GM19452 (cell line): ENCODE data around the gene RBBP4.

Experiments used
- ATAC-seq: cut with Tn5 transposase; IDR thresholded peaks from one replicate; pipeline ENCODE4 v1.9.1; 2021; ENCODE audit not compliant: unreplicated experiment

RBBP4 gene

DNA sequence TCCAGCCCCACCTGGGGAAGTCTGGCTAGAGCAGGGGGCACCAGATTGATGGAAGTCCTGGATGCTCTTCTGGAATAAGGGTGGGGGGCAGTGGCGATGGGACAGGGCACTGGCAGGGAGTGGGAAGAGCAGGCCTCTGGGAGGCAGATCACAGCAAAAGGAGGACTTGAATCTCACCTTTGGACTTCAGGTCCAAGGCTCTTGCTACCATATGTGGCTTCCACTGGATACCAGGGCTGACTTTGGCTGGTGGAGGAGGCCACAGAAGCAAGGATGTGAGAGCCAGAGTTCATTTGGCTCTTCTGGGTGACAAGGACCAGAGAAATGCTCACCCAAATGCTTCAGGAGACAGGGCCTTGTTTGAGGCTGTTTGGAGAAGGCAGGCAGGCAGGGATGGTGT lies 67.5 kb downstream of the RBBP4 start:
- no peak for ATAC-seq

DNA sequence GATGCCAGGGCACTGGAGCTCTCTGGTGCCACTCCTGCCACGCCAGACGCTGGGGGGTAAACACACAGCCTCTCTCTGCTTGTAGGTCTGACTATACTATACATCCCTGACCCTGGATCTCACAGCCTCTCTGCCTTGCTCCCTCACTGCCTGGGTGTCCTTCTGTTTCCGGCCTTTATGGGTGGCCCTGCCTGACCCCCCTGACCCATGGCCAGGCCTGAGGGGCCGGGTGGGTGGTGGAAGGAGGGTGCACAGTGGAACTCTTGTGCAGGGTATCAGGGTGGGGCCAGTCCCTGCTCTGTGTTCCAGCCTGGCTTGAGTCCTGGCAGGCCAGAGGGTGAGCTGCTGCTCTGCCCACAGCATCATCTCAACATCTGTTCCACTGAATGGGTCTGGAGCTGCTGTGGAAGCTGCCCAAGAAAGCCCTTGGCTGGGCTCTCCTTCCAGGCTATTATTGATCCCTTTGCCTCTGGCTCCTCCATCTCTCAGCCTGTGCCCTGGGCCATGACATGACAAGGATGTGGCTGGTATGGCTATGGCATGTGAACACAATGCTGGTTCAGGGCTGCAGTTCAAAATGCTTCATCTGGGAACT lies 68.8 kb downstream of the RBBP4 start:
- ATAC-seq: no peak

DNA sequence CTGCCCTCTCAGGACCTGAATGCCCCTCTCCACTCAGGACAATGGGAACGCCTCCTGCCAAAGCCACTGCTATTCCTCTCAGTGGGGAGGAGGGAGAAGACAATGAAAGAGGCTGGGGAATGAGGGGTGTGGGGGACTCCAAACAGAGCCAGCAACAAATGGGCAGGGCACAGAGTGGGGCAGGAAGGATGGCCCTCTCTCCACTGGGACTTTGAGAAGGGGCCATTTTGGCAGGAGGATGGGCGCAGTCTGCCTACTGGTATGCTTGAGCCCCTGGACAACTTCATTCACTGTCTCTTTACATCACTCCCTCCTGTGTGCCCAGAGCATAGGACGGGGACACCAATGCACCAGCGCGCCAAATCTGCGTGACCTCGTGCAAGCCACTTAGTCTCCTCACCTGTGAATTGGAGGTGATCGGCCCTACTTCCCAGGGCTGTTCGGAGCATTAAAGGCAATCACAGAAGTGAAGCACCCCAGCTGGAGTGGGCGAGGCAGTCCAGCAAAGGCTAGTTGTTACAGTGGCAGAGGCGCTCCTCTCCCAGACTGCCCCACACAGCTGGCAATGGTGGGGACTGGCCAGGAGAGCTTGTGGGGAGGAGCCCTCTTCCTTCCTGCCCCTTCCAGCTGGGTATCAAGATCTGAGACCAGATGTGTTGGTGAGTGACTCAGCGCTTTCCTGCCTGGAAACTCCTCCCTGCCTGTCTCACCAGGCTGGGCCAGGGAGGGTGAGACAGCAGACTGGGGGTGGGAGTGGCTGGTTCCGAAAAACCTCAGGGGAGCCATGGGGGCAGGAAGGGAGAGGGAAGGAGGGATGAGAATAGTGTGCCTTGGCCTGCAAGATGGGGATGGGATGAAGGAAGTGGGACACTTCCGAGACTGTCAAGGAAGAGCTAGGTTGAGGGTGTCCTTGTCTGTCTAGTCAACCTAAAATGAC lies 73.9 kb downstream of the RBBP4 start:
- ATAC-seq: no peak

DNA sequence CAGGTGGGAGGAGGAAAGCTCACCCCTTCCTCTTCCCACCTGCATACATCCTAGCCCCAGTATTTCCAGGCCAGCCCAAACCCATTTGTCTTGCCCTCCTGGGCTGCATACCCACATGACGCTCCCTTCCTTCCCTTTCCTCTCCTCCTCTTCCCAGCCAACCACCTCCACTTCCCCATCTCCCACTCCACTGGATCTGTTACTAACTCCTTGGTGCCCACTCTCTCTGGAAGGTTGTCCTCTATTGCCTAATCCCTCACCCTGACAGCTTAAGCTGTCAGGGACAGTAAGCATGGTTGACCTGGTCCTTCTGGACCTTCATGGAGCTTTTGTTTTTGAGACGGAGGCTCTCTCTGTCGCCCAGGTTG lies 74.6 kb downstream of the RBBP4 start:
- no peak for ATAC-seq

DNA sequence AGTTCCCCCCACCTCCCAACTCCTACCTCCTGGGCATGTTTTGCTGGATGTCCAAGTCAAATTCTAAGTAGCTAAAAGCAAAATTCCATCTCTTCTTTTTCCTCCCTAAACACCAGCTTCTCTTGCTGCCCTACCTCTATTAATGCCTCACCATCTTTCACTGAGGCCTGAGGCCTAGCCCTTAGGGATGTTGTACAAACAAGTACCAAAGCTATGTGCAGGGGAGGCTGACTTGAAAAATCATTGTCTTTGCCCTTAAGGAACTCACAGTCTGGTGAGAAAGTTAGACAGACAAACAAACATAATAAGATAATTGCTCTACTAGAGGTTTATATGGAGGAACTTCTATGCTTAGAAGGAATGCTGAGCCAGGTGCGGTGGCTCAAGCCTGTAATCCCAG lies 76.9 kb downstream of the RBBP4 start:
- ATAC-seq: no peak

DNA sequence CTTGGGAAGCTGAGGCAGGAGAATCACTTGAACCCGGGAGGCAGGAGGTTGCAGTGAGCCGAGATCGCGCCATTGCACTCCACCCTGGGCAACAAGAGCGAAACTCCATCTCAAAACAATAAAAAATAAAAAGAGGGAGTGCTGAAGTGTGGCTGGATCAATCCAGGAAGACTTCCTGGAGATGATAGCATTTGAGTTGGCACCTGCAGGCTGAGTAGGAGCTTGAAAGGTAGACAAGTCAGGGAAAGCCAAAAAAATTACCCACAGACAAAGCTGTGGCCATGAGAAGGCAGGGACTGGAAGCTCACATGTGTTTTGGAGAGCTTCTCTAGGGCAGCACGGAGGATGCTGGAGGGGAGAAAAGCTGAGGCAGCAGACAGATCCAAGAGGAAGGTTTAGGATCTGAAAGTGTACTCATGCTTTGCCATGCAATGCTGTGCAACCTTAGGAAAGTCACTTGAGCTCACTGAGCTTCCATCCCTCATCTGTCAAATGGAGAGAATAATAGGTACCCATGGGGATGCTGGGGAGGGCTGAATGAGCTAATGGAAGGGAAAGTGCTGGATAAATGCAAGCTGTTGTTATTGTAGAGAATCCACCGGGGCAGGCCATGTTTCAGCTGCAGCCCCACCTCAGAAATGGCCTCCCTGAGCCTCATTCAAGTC lies 77.5 kb downstream of the RBBP4 start:
- ATAC-seq: no peak

DNA sequence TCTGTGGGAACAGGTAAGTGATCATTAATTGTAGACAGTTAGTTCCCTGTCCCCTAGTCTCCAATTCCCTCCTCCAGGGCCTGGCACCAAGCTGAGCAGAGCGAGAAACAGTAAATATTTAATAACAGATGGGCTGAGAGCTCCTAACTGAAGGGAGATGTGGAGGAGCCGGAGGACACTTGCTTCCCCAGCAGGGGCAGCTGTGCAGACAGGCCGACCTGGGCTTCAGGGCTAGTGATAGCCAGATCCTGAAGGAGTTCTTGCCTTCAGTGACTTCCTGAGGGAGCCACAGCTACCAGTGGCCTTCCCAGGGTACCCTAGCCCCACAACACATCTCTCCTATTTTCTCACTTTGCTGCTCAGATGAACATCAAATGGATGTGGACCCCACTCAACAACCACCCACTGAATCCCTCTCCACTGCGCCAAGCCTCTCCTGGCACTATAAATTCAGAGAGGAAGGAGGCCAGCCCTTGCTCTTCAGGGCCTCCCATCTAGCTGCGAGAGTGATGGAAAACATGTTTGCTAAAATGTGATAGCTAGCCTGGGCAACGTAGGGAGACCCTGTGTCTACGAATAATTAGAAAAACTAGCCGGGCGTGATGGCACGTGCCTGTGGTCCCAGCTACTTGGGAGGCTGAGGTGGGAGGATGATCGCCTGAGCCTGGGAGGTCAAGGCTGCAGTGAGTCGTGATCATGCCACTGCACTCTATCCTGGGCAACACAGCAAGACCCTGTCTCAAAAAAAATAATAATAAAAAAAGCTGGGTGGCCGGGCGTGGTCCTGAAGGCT lies 78.4 kb downstream of the RBBP4 start:
- ATAC-seq: no peak

DNA sequence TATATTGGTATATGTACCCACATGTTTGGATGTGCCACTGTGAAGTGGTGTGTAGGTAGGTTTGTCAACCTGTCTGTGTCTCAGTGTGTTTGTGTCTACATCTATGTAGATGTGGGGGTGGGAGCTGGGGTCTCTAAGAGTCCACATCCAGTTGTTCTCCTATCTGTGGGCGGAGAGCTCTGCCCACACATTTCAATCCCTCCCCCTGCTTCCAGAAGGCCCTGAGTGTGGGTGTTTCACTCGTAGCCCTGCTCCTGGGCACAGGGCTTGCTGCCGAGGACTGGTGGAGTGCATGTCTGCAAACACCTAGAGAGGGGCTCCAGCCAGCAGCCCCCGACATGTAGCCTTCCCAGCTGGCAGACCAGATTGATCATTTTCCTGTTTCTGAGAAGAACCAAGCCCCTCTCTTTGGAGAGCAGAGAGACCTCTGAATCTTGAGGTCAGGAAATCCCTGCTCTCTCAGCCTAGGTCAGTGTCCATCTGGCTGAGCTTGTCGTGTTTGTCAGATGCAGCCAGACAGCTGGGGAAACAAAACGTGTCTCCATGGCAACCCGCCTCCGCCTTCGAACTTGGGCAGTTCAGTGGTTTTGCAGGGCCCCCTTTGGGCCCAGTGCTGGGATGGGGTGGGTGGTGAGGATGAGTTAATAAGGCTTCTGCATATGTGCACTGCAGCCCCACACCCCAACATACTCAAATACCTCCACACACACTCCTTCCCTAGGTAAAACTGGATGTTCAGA lies 82.7 kb downstream of the RBBP4 start:
- ATAC-seq: no peak
